Fibroblast of skin of back (primary cell): ENCODE data around the gene CPSF2. TPM values are rescaled to one million over a fixed set of nuclear protein-coding genes. Genes with fewer than 3 reads are reported as not detected.

Experiments used
- DNase-seq: peaks from one replicate; pipeline ENCODE4 v3.0.0-alpha.2; 2013
- polyA plus RNA-seq, 2 experiments: library from polyadenylated mRNA; unstranded; fragments of 120-200 nt; gene quantifications; one replicate each; pipeline ENCODE4 v1.2.1, GENCODE V29; 2013; ENCODE audit not compliant: insufficient read length in 2 of 2

CPSF2 gene
- 60.2 TPM for polyA plus RNA-seq (2013, experiment 1 of 2; ENCODE audit: insufficient read length)
- polyA plus RNA-seq (2013, experiment 2 of 2; ENCODE audit: insufficient read length), result 53.9 TPM

GRCh38 chr14:92121670-92122350 lies at the start of gene CPSF2, which contains the start of gene NDUFB1:
CPSF2 (plus strand) TSS chr14:92121969; CDS start chr14:92130985, 9,016 bp downstream.
NDUFB1 (minus strand) TSS chr14:92121706; CDS start chr14:92117637, 4,069 bp downstream.
- DNase-seq, result peak; percentile 82

- DNase-seq, result no peak
Measured at GRCh38 chr14:92074555-92074954, 47.2 kb upstream of the CPSF2 start.

GRCh38 chr14:92088494-92088893 lies 33.3 kb upstream of the CPSF2 start:
- DNase-seq, result no peak

- no peak for DNase-seq
Measured at GRCh38 chr14:92093320-92093719, 28.4 kb upstream of the CPSF2 start.

DNA sequence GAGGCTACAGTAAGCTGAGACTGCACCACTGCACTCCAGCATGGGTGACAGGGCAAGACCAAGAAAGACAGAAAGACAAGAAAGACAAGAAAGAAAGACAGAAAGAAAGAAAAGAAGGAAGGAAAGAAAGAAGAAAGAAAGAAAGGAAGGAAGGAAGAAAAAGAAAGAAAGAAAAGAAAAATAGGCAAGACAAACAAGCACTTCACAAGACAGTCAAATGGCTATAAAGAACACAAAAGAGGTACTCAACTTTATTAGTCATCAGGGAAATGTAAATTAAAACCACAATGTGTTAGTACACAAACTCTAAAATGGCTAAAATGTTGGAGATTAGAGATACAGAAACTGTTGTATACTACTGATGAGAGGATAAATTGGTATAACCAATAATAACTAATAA lies 22.0 kb upstream of the CPSF2 start:
- no peak for DNase-seq

- DNase-seq, result no peak
Measured at GRCh38 chr14:92103363-92103989, 18.3 kb upstream of the CPSF2 start.

DNA sequence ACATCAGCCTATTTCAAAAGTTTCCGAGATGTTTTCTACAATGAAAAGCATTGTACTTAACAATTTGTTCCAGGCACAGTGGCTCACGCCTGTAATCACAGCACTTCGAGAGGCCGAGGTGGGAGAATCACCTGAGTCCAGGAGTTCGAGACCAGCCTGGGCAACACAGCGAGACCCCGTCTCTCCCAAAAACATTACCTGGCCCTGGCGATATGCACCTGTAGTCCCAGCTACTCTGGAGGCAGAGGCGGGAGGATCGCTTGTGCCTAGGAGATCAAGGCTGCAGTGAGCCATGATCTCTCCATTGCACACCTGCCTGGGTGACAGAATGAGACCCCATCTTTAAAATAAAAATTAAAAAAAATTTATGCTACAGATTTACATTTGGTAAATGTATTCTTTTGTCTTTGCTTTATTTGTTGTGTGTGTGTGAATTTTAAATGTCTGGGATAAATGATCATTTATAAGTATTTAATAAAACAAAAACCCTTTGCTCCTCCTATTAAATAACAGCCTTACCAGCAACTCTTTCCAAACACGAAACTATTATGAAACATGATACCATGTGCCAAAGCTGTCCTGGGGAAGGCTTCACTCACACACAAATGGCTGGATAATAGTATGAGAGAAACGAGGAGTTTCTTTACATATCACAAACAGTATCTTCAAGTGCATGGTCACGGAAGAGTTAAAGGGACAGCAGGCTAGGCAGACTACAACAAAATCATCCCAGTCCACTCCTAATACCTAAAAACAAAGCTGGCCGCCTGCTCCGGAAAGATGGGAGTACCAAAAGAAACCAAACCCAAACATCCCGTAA lies 16.5 kb upstream of the CPSF2 start:
- no peak for DNase-seq

DNA sequence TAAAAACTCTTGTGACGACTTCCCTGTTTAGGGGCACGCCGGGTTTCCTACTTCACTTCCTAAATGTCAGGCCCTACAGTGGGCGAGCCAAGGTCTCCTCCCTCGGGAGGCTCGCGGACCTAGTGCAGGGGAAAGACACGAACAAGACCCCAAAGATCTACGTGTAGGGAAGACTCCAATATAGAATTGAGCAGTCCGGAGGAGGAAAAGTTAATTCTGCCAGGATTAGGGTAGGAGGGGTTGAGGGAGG lies 16.0 kb upstream of the CPSF2 start:
- no peak for DNase-seq

GRCh38 chr14:92106143-92106926 lies 15.4 kb upstream of the CPSF2 start, which contains the start of gene ATXN3:
ATXN3 (minus strand) TSS chr14:92106582; CDS start chr14:92106552, 30 bp downstream.
- peak; percentile 99 for DNase-seq

DNA sequence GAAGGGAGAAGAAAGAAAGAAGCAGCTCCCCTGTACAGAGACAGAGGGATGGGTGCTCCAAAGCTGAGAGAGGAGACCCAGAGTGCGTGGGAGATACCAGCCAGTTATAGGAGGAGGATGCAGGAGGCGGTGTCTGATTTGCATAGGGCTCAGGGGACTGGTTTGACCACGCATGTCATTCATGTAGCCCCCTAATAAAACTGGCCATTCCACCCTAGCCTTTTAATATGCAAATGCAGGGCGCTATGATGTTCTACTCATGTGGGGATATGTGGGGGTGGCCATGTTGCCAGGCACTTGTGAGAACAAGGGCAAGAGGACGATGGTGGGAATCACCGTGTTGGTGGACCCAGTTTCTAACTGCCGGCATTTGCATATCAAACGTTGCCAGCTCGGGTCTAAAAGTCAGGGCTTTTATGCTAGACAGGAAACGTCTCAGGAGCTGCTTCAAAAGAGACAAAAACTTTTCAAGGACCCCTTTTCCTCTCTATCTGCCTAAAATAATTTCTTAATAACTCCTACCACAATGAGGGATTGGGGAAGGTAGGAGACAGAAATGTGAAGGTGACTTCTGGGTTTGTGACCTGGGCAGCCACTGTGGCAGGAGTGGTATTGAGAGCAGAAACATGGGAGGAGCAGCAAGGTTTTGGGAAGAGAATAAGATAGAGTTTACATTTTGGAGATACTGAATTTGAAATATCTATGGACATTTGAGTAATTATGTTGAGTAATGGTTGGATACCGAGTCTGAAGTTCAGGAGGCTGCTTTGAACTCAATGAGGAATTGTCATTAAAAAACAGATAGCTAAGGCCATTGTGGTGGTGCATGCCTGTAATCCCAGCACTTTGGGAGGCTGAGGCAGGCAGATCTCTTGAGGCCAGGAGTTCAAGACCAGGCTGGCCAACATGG lies 13.2 kb upstream of the CPSF2 start:
- no peak for DNase-seq

DNA sequence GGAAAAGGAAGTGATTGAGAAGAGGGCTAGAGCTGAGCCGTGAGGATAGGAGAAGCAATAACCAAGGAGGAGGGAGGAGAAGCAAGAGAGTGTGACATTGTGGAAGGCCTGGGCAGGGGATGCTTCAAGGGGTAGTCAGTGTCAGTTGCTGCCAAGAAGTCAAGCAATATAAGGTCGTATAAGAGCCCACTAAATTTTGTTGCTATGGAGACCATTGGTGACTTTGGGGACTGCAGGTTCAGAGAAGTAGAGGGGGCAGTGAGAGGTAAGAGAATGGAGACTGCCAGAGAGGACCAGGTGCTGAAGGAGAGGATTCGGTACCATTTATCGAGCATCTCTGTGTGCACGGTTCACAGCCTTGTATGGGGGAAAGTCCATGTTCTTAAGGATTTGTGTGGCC lies 12.3 kb upstream of the CPSF2 start:
- DNase-seq, result no peak

DNA sequence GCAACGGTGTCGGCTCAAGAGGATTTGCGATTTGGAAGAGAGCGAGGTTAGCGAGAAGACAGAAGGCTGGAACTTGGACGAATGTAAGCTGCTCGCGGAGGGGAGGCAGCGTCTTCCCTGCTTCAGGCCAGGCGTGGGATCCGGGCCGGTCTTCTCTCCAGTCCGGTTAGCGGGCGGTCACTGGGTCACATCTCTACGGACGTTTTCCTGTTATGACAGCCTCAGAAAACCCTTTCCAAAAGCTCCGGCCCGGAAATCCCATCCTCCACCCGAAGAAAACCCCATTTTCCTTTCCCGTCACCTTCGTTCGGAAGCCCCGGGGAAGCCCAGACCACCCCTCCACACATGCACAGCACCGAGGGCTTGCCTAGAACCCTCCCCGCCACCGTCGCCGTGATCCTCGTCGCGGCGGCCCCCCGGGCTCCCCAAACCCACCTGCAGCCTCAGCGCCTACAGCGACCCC lies 531 bp upstream of the CPSF2 start:
- DNase-seq, result peak; percentile 25

DNA sequence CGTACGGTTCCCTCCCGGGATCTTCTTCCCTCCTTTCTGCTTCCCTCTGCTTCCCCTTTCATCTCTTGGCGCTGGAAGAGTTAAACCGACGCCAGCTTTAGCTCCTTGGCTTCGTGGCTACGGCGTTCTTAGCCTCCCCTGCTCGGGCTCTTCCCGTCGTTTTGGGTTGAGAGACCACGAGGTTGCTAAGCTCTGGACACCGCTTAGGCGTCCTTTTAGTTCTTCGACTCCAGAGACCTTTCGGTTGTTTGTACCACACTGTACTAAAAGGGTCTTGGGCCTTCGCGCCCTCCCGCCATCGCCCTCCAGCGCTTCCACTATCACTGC lies 545 bp downstream of the CPSF2 start:
- peak; percentile 42 for DNase-seq

- DNase-seq, result no peak
Measured at GRCh38 chr14:92122761-92123160, 992 bp downstream of the CPSF2 start.

DNA sequence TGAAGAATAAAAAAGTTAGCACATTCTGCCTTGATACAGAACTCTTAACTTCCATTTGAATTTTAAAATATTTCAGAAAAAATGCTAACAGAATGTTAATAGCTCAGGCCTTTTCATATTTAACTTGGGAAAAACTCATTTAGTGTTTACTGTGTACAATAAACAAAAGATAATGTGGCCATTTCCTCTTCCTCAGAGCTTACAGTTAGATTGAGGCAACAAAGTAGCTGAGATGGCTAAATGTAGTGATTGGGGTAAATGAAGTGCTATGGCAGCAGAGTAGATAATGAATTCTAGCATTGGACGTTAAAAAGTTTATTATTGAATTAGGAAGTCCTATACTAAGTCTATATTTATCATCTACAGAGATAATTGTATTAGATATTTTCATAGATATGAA lies 12.7 kb downstream of the CPSF2 start:
- DNase-seq, result no peak

DNA sequence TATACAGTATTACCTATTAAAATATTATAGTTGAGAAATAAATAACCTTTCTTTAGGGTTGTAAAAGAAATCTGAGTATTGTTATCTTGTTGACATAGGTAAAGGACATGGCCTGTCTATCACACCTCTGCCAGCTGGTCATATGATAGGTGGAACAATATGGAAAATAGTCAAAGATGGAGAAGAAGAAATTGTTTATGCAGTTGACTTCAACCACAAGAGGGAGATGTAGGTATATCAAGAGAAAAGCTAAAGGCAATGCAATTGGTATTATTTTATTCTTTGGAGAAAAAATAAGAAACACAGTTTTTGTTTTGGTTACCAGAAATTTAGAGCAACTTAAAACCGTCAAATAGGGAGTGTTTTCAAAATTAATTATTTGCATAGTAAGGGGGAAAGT lies 13.5 kb downstream of the CPSF2 start:
- DNase-seq, result peak; percentile 35

- DNase-seq, result no peak
Measured at GRCh38 chr14:92143309-92143708, 21.5 kb downstream of the CPSF2 start.

DNA sequence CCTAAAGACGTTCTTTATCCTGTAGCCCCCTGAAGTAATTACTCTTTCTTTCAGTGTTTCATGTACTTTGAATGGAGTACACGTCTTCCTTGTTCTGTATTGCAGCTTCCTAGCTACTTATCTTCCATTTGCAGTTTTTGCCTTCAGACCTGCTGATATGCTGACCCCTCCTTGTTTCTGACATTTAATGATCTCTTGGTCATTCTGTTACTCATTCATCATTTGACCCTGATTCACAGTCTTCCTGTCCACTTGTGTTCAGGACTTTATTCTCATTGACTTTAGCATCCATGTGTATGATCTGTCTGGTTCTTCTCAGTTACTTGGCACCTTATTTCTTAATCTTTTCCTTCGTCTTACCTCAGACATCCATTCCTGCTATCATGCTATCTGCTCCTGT lies 22.2 kb downstream of the CPSF2 start:
- no peak for DNase-seq

DNA sequence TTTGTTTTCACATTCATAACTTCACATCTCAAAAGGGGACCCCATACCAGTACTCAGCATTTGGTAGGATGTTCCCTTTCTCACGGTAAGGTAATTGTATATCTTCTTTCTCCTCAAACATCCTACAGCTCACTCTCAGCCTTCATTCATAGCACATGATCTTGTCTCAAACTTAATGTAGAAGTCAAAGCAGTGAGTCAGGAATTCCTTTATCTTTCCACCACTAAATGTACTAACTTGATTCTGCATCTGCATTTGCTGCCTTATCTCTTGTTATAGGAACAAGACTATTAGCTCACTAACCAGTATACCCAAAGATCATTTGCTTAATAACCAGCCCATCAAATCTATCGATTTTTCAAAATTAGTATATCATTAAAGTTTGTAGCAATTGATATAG lies 22.9 kb downstream of the CPSF2 start:
- no peak for DNase-seq

DNA sequence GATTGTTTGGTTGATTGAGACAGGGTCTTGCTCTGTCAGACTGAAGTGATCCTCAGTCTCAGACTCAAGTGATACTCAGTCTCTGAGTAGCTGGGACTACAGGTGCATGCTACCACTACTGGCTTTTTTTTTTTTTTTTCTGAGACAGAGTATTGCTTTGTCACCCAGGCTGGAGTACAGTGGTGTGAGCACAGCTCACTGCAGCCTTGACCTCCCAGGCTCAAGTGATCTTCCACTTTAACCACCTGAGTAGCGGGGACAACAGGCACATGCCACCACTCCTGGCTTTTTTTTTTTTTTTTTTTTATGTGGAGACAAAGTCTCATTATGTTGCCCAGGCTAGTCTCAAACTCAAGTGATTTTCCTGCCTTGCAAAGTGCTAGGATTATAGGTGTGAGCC lies 31.8 kb downstream of the CPSF2 start:
- no peak for DNase-seq

DNA sequence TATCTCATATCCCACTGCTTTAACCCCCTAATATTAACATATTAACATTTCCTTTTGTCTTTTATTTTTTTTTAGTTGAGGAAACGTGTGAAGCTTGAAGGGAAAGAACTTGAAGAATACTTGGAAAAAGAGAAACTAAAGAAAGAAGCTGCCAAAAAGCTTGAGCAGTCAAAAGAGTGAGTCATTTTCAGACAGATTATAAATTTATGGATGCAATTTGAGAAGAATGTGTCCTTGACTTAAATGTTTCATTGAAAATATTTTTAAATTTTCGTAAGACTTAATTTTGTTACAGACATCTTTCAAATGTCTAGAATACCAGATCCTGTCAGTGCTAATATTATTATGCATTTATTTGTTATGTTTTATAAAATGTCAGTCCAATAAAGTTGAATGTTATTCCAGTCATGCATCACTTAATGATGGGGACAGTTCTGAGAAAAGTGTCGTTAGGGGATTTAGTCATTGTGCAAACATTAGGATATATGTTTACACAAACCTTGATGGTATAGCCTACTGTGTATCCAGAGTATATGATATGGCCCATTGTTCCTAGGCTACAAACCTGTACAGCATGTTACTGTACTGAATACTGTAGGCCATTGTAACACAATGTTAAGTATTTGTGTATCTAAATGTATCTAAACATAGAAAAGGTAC lies 32.6 kb downstream of the CPSF2 start:
- DNase-seq, result peak; percentile 20
